Measurements from ENCODE around the gene CLIC4.
"Not testable (repeated sequence)": the region's sequence is repeated elsewhere in the genome, so short reads cannot be mapped to it uniquely, and the experiment has no call there.

Gene CLIC4

GRCh38 chr1:24721533-24721932 lies 23.7 kb upstream of the CLIC4 start:
- no peak overlapping the region for H3K9ac ChIP-seq (ENCODE audit: low read depth, low read length)
- no peaks in the 10 kb centered on the region for H3K27me3 ChIP-seq (ENCODE audit: control insufficient read depth, insufficient read depth, low read length)
- H3K36me3 ChIP-seq (ENCODE audit: control insufficient read depth, insufficient read depth, low read length): no peaks in the 10 kb centered on the region
- H3K27ac ChIP-seq (ENCODE audit: low read depth, low read length): no peak overlapping the region
- H3K4me3 ChIP-seq (ENCODE audit: low read depth, low read length): no peak overlapping the region
- peaks cover 19% of the 10 kb centered on the region for H3K4me1 ChIP-seq (ENCODE audit: control insufficient read depth, insufficient read depth, low read length)
- H3K9me3 ChIP-seq (ENCODE audit: control insufficient read depth, insufficient read depth, low read length): no peaks in the 10 kb centered on the region

GRCh38 chr1:24722073-24723035 lies 22.9 kb upstream of the CLIC4 start:
- H3K4me1 ChIP-seq (ENCODE audit: control insufficient read depth, insufficient read depth, low read length): peaks cover 22% of the 10 kb centered on the region
- H3K9ac ChIP-seq (ENCODE audit: low read depth, low read length); H3K4me3 ChIP-seq (ENCODE audit: low read depth, low read length); H3K9me3 ChIP-seq (ENCODE audit: control insufficient read depth, insufficient read depth, low read length); H3K36me3 ChIP-seq (ENCODE audit: control insufficient read depth, insufficient read depth, low read length); H3K27ac ChIP-seq (ENCODE audit: low read depth, low read length); H3K27me3 ChIP-seq (ENCODE audit: control insufficient read depth, insufficient read depth, low read length): not testable (repeated sequence)

- H3K27me3 ChIP-seq (ENCODE audit: control insufficient read depth, insufficient read depth, low read length): no peaks in the 10 kb centered on the region
- peaks cover 26% of the 10 kb centered on the region for H3K4me1 ChIP-seq (ENCODE audit: control insufficient read depth, insufficient read depth, low read length)
- peak overlapping the region; percentile 93 for H3K27ac ChIP-seq (ENCODE audit: low read depth, low read length)
- no peak overlapping the region for H3K4me3 ChIP-seq (ENCODE audit: low read depth, low read length)
- H3K36me3 ChIP-seq (ENCODE audit: control insufficient read depth, insufficient read depth, low read length): no peaks in the 10 kb centered on the region
- no peak overlapping the region for H3K9ac ChIP-seq (ENCODE audit: low read depth, low read length)
- H3K9me3 ChIP-seq (ENCODE audit: control insufficient read depth, insufficient read depth, low read length): no peaks in the 10 kb centered on the region
Observed at GRCh38 chr1:24724345-24725208, 20.7 kb upstream of the CLIC4 start.

GRCh38 chr1:24725209-24725651 lies 20.0 kb upstream of the CLIC4 start:
- H3K36me3 ChIP-seq (ENCODE audit: control insufficient read depth, insufficient read depth, low read length): no peaks in the 10 kb centered on the region
- no peak overlapping the region for H3K4me3 ChIP-seq (ENCODE audit: low read depth, low read length)
- 0 out of 2 replicates have a peak, but pooled peaks cover under 1% of the 10 kb centered on the region for H3K9me3 ChIP-seq (ENCODE audit: control insufficient read depth, insufficient read depth, low read length)
- no peaks in the 10 kb centered on the region for H3K27me3 ChIP-seq (ENCODE audit: control insufficient read depth, insufficient read depth, low read length)
- H3K9ac ChIP-seq (ENCODE audit: low read depth, low read length): no peak overlapping the region
- H3K27ac ChIP-seq (ENCODE audit: low read depth, low read length): peak overlapping the region; percentile 93
- peaks cover 26% of the 10 kb centered on the region for H3K4me1 ChIP-seq (ENCODE audit: control insufficient read depth, insufficient read depth, low read length)

- no peak overlapping the region for H3K27ac ChIP-seq (ENCODE audit: low read depth, low read length)
- no peaks in the 10 kb centered on the region for H3K36me3 ChIP-seq (ENCODE audit: control insufficient read depth, insufficient read depth, low read length)
- H3K9ac ChIP-seq (ENCODE audit: low read depth, low read length): no peak overlapping the region
- H3K27me3 ChIP-seq (ENCODE audit: control insufficient read depth, insufficient read depth, low read length): no peaks in the 10 kb centered on the region
- H3K9me3 ChIP-seq (ENCODE audit: control insufficient read depth, insufficient read depth, low read length): peaks cover 3% of the 10 kb centered on the region; the same call in 1 of the 2 replicates
- H3K4me1 ChIP-seq (ENCODE audit: control insufficient read depth, insufficient read depth, low read length): peaks cover 33% of the 10 kb centered on the region
- H3K4me3 ChIP-seq (ENCODE audit: low read depth, low read length): no peak overlapping the region
Observed at GRCh38 chr1:24726741-24727140, 18.5 kb upstream of the CLIC4 start.

GRCh38 chr1:24727501-24728216 lies 17.6 kb upstream of the CLIC4 start:
- Histone ChIP-seq H3K36me3 (ENCODE audit: control insufficient read depth, insufficient read depth, low read length) (no peaks in the 10 kb centered on the region), H3K9me3 (ENCODE audit: control insufficient read depth, insufficient read depth, low read length) (peaks cover 3% of the 10 kb centered on the region; the same call in 1 of the 2 replicates), H3K27me3 (ENCODE audit: control insufficient read depth, insufficient read depth, low read length) (no peaks in the 10 kb centered on the region), H3K27ac (ENCODE audit: low read depth, low read length) (no peak overlapping the region), H3K4me1 (ENCODE audit: control insufficient read depth, insufficient read depth, low read length) (peaks cover 33% of the 10 kb centered on the region), H3K9ac (ENCODE audit: low read depth, low read length) (no peak overlapping the region), H3K4me3 (ENCODE audit: low read depth, low read length) (no peak overlapping the region)

GRCh38 chr1:24728982-24729381 lies 16.3 kb upstream of the CLIC4 start:
- Histone ChIP-seq H3K36me3 (ENCODE audit: control insufficient read depth, insufficient read depth, low read length) (no peaks in the 10 kb centered on the region), H3K27ac (ENCODE audit: low read depth, low read length) (no peak overlapping the region), H3K27me3 (ENCODE audit: control insufficient read depth, insufficient read depth, low read length) (no peaks in the 10 kb centered on the region), H3K4me3 (ENCODE audit: low read depth, low read length) (no peak overlapping the region), H3K9ac (ENCODE audit: low read depth, low read length) (no peak overlapping the region), H3K9me3 (ENCODE audit: control insufficient read depth, insufficient read depth, low read length) (peaks cover 3% of the 10 kb centered on the region; the same call in 1 of the 2 replicates), H3K4me1 (ENCODE audit: control insufficient read depth, insufficient read depth, low read length) (peaks cover 33% of the 10 kb centered on the region)

GRCh38 chr1:24732186-24732885 lies 12.9 kb upstream of the CLIC4 start:
- no peak overlapping the region for H3K27ac ChIP-seq (ENCODE audit: low read depth, low read length)
- H3K4me1 ChIP-seq (ENCODE audit: control insufficient read depth, insufficient read depth, low read length): peaks cover 26% of the 10 kb centered on the region
- no peaks in the 10 kb centered on the region for H3K27me3 ChIP-seq (ENCODE audit: control insufficient read depth, insufficient read depth, low read length)
- H3K36me3 ChIP-seq (ENCODE audit: control insufficient read depth, insufficient read depth, low read length): no peaks in the 10 kb centered on the region
- no peak overlapping the region for H3K4me3 ChIP-seq (ENCODE audit: low read depth, low read length)
- no peak overlapping the region for H3K9ac ChIP-seq (ENCODE audit: low read depth, low read length)
- peaks cover 3% of the 10 kb centered on the region; the same call in 1 of the 2 replicates for H3K9me3 ChIP-seq (ENCODE audit: control insufficient read depth, insufficient read depth, low read length)

- H3K27me3 ChIP-seq (ENCODE audit: control insufficient read depth, insufficient read depth, low read length); H3K36me3 ChIP-seq (ENCODE audit: control insufficient read depth, insufficient read depth, low read length); H3K9me3 ChIP-seq (ENCODE audit: control insufficient read depth, insufficient read depth, low read length); H3K4me3 ChIP-seq (ENCODE audit: low read depth, low read length); H3K9ac ChIP-seq (ENCODE audit: low read depth, low read length); H3K27ac ChIP-seq (ENCODE audit: low read depth, low read length): not testable (repeated sequence)
- H3K4me1 ChIP-seq (ENCODE audit: control insufficient read depth, insufficient read depth, low read length): peaks cover 26% of the 10 kb centered on the region
Observed at GRCh38 chr1:24733342-24733741, 11.9 kb upstream of the CLIC4 start.

GRCh38 chr1:24735156-24735508 lies 10.1 kb upstream of the CLIC4 start:
- no peak overlapping the region for H3K9ac ChIP-seq (ENCODE audit: low read depth, low read length)
- no peaks in the 10 kb centered on the region for H3K27me3 ChIP-seq (ENCODE audit: control insufficient read depth, insufficient read depth, low read length)
- no peaks in the 10 kb centered on the region for H3K36me3 ChIP-seq (ENCODE audit: control insufficient read depth, insufficient read depth, low read length)
- H3K27ac ChIP-seq (ENCODE audit: low read depth, low read length): peak overlapping the region; percentile 65
- H3K4me1 ChIP-seq (ENCODE audit: control insufficient read depth, insufficient read depth, low read length): peaks cover 29% of the 10 kb centered on the region
- H3K4me3 ChIP-seq (ENCODE audit: low read depth, low read length): no peak overlapping the region
- peaks cover 3% of the 10 kb centered on the region; the same call in 1 of the 2 replicates for H3K9me3 ChIP-seq (ENCODE audit: control insufficient read depth, insufficient read depth, low read length)

Measured in HUES48 (cell line).